ENCODE measurements around the gene PPP1R15B. TPM values are rescaled to one million over a fixed set of nuclear protein-coding genes. Genes with fewer than 3 reads are reported as not detected.

PPP1R15B gene
- polyA plus RNA-seq, 1 donor (not counting 4 experiments of a cell fraction or from before 2014, with no cell fraction given): 19.1 TPM

- dilution Hi-C loops (cut with MboI; ENCODE audit: extremely low pct_ligation_motif_present, low sequenced_read_pairs): no loop called here
- Histone ChIP-seq H3K4me3 (ENCODE audit: control insufficient read depth in 2 of 3, extremely low read depth in 1 of 3, insufficient read depth in 2 of 3, low read depth in 1 of 3, low read length in 3 of 3) (peak overlapping the region in 1 of 3 experiments; percentile 6), H3K4me2 (ENCODE audit: control insufficient read depth, extremely low read depth, insufficient read depth, low read depth, low read length) (peak overlapping the region; percentile 100), H3K4me1 (ENCODE audit: control insufficient read depth, extremely low read depth, insufficient read depth, low read length) (peaks cover 34% of the 10 kb centered on the region), H3K27ac (ENCODE audit: control insufficient read depth, insufficient read depth, low read length) (peak overlapping the region; percentile 100), H3K27me3 (ENCODE audit: control insufficient read depth, extremely low read depth, insufficient read depth, low read length) (no peaks in the 10 kb centered on the region), H3K36me3 (ENCODE audit: control insufficient read depth in 2 of 2, extremely low read depth in 1 of 2, insufficient read depth in 2 of 2, low read length in 2 of 2) (no peaks in the 10 kb centered on the region), H3K9ac (ENCODE audit: control insufficient read depth, extremely low read depth, insufficient read depth, low read length) (peak overlapping the region; percentile 94), H4K20me1 (ENCODE audit: control insufficient read depth, extremely low read depth, insufficient read depth, low read length) (no peaks in the 10 kb centered on the region), H3K9me1 (ENCODE audit: control insufficient read depth, extremely low read depth, insufficient read depth, low read length) (no peaks in the 10 kb centered on the region), H3K79me2 (ENCODE audit: control insufficient read depth, insufficient read depth, low read length) (no peaks in the 10 kb centered on the region), H2AFZ (ENCODE audit: control insufficient read depth, low read length) (no peak overlapping the region), H3K9me3 (ENCODE audit: control insufficient read depth, low read depth, low read length) (no peaks in the 10 kb centered on the region)
- FAIRE-seq (no peak), DNase-seq (ENCODE audit: low read depth, low spot score) (no peak)
- TF ChIP-seq EZH2 (IDR thresholded peaks at IDR 0.05; ENCODE audit: low read length): no peak
- no peak for TF ChIP-seq CTCF (optimal IDR thresholded peaks at IDR 0.05 in 1 of 3, IDR thresholded peaks at IDR 0.05 in 1 of 3, conservative IDR thresholded peaks at IDR 0.05 in 1 of 3; ENCODE audit: extremely low read depth in 1 of 3, insufficient read depth in 2 of 3, low read length in 3 of 3)
Observed at GRCh38 chr1:204418174-204419063, 6.8 kb upstream of the PPP1R15B start.

GRCh38 chr1:204417074-204417997, 5.7 kb upstream of the PPP1R15B start:
- Histone ChIP-seq H3K9me1 (ENCODE audit: control insufficient read depth, extremely low read depth, insufficient read depth, low read length) (no peaks in the 10 kb centered on the region), H3K9ac (ENCODE audit: control insufficient read depth, extremely low read depth, insufficient read depth, low read length) (peak overlapping the region; percentile 94), H3K4me3 (ENCODE audit: control insufficient read depth in 2 of 3, extremely low read depth in 1 of 3, insufficient read depth in 2 of 3, low read depth in 1 of 3, low read length in 3 of 3) (peak overlapping the region; percentile 4 to 70 (median 63)), H3K36me3 (ENCODE audit: control insufficient read depth in 2 of 2, extremely low read depth in 1 of 2, insufficient read depth in 2 of 2, low read length in 2 of 2) (no peaks in the 10 kb centered on the region), H3K4me1 (ENCODE audit: control insufficient read depth, extremely low read depth, insufficient read depth, low read length) (peaks cover 30% of the 10 kb centered on the region), H3K4me2 (ENCODE audit: control insufficient read depth, extremely low read depth, insufficient read depth, low read depth, low read length) (peak overlapping the region; percentile 100), H3K27me3 (ENCODE audit: control insufficient read depth, extremely low read depth, insufficient read depth, low read length) (no peaks in the 10 kb centered on the region), H3K27ac (ENCODE audit: control insufficient read depth, insufficient read depth, low read length) (peak overlapping the region; percentile 100), H3K9me3 (ENCODE audit: control insufficient read depth, low read depth, low read length) (no peaks in the 10 kb centered on the region), H2AFZ (ENCODE audit: control insufficient read depth, low read length) (peak overlapping the region; percentile 47), H3K79me2 (ENCODE audit: control insufficient read depth, insufficient read depth, low read length) (no peaks in the 10 kb centered on the region), H4K20me1 (ENCODE audit: control insufficient read depth, extremely low read depth, insufficient read depth, low read length) (no peaks in the 10 kb centered on the region)
- FAIRE-seq (peak; percentile 98), DNase-seq (ENCODE audit: low read depth, low spot score) (peak; percentile 96)
- dilution Hi-C loops (cut with MboI; ENCODE audit: extremely low pct_ligation_motif_present, low sequenced_read_pairs): no loop called here
- no peak for TF ChIP-seq CTCF (optimal IDR thresholded peaks at IDR 0.05 in 1 of 3, IDR thresholded peaks at IDR 0.05 in 1 of 3, conservative IDR thresholded peaks at IDR 0.05 in 1 of 3; ENCODE audit: extremely low read depth in 1 of 3, insufficient read depth in 2 of 3, low read length in 3 of 3)
